CD14-positive monocyte (primary cell): ENCODE measurements around the gene LINGO4. TPM values are rescaled to one million over a fixed set of nuclear protein-coding genes. Genes with fewer than 3 reads are reported as not detected.

ENCODE experiments used
- DNase-seq, 3 donors: peaks; one replicate each; pipeline ENCODE4 v3.0.0-alpha.2; 2011 to 2022
- H2AFZ ChIP-seq: 2 replicates; pipeline ENCODE4 v1.6.0; 2012; ENCODE audit warnings: mild to moderate bottlenecking, low read depth, low read length, inconsistent platforms; ENCODE audit not compliant: insufficient read depth, poor library complexity, severe bottlenecking
- H3K27ac ChIP-seq, 2 donors: 1 replicate in 1 of 2; 2 replicates in 1 of 2; pipeline ENCODE4 v1.5.1; 2012 to 2013; ENCODE audit warnings: low read length in 2 of 2, control low read depth in 1 of 2, inconsistent platforms in 1 of 2, low read depth in 1 of 2, mild to moderate bottlenecking in 1 of 2
- H3K27me3 ChIP-seq, 2 donors: one replicate each; pipeline versions ENCODE4 v1.6.0 to v1.6.1; 2011 to 2013; ENCODE audit warnings: low read length in 2 of 2; ENCODE audit not compliant: control insufficient read depth in 2 of 2, insufficient read depth in 2 of 2
- H3K36me3 ChIP-seq, 2 donors: replicated peaks in 1 of 2; 1 replicate in 1 of 2; 2 replicates in 1 of 2; pipeline versions ENCODE4 v1.5.1 to v1.6.1; 2012 to 2013; ENCODE audit warnings: low read length in 2 of 2, control low read depth in 1 of 2, inconsistent platforms in 1 of 2, mild to moderate bottlenecking in 1 of 2; ENCODE audit not compliant: insufficient read depth in 2 of 2, control insufficient read depth in 1 of 2
- H3K4me1 ChIP-seq, 2 donors: 1 replicate in 1 of 2; 2 replicates in 1 of 2; pipeline versions ENCODE4 v1.5.1 to v1.6.1; 2012 to 2013; ENCODE audit warnings: low read length in 2 of 2, control low read depth in 1 of 2, inconsistent platforms in 1 of 2, mild to moderate bottlenecking in 1 of 2, moderate library complexity in 1 of 2; ENCODE audit not compliant: insufficient read depth in 2 of 2, control insufficient read depth in 1 of 2
- H3K4me2 ChIP-seq: replicated peaks from 2 replicates; pipeline ENCODE3; 2012; ENCODE audit warnings: low read length, moderate library complexity, mild to moderate bottlenecking; ENCODE audit not compliant: poor library complexity, severe bottlenecking; ENCODE audit errors: extremely low read depth
- H3K4me3 ChIP-seq, 3 experiments: fragments of 200-600 bp in 1 of 3; sonication (generic) in 1 of 3; replicated peaks in 1 of 3; 1 replicate in 2 of 3; 2 replicates in 1 of 3; pipeline ENCODE4 v1.5.1; 2011 to 2013; ENCODE audit warnings: low read length in 3 of 3, mild to moderate bottlenecking in 3 of 3, control low read depth in 2 of 3, low read depth in 2 of 3, inconsistent platforms in 1 of 3, moderate library complexity in 1 of 3
- H3K79me2 ChIP-seq: 2 replicates; pipeline ENCODE4 v1.6.0; 2012; ENCODE audit warnings: mild to moderate bottlenecking, control low read depth, inconsistent platforms, low read length, moderate library complexity; ENCODE audit not compliant: insufficient read depth
- H3K9ac ChIP-seq: 2 replicates; pipeline ENCODE4 v1.6.0; 2017; ENCODE audit warnings: low read length, mild to moderate bottlenecking; ENCODE audit not compliant: insufficient read depth, poor library complexity, severe bottlenecking
- H3K9me3 ChIP-seq, 2 donors: replicated peaks in 1 of 2; 1 replicate in 1 of 2; 2 replicates in 1 of 2; pipeline versions ENCODE4 v1.5.1 to v1.6.1; 2012 to 2013; ENCODE audit warnings: low read length in 2 of 2, control low read depth in 1 of 2; ENCODE audit not compliant: control insufficient read depth in 1 of 2, insufficient read depth in 1 of 2
- H4K20me1 ChIP-seq: 2 replicates; pipeline ENCODE4 v1.6.0; 2012; ENCODE audit warnings: mild to moderate bottlenecking, low read length, control low read depth, moderate library complexity; ENCODE audit not compliant: insufficient read depth
- H3K27ac Mint-ChIP-seq, 7 donors: one replicate each; pipeline ENCODE4 v1.8.0; 2020; ENCODE audit warnings: mild to moderate bottlenecking in 7 of 7, mixed read lengths in 7 of 7, moderate library complexity in 6 of 7, inconsistent platforms in 2 of 7
- H3K27me3 Mint-ChIP-seq, 3 donors: one replicate each; pipeline ENCODE4 v1.8.0; 2021 to 2022; ENCODE audit warnings: low read depth in 3 of 3, mild to moderate bottlenecking in 3 of 3, mixed read lengths in 3 of 3, moderate library complexity in 3 of 3, inconsistent platforms in 1 of 3
- H3K36me3 Mint-ChIP-seq, 2 donors: one replicate each; pipeline ENCODE4 v1.8.0; 2020; ENCODE audit warnings: mixed read lengths in 2 of 2, inconsistent platforms in 1 of 2, mild to moderate bottlenecking in 1 of 2
- H3K4me1 Mint-ChIP-seq: one replicate; pipeline ENCODE4 v1.8.0; 2020; ENCODE audit warnings: mild to moderate bottlenecking, mixed read lengths
- H3K4me3 Mint-ChIP-seq, 2 donors: one replicate each; pipeline ENCODE4 v1.8.0; 2020; ENCODE audit warnings: mild to moderate bottlenecking in 2 of 2, mixed read lengths in 2 of 2, moderate library complexity in 1 of 2
- H3K9me3 Mint-ChIP-seq, 7 donors: one replicate each; pipeline ENCODE4 v1.8.0; 2020 to 2022; ENCODE audit warnings: mixed read lengths in 7 of 7, mild to moderate bottlenecking in 6 of 7, moderate library complexity in 6 of 7, inconsistent platforms in 2 of 7
- CTCF ChIP-seq: fragments of 200-600 bp; IDR thresholded peaks from one replicate; pipeline ENCODE4 v1.8.0; 2022; ENCODE audit warnings: antibody characterized with exemption, mild to moderate bottlenecking
- WGBS: methylation state at CpG from one replicate; pipeline ENCODE4 v1.1.5; 2013; ENCODE audit warnings: missing lambda C conversion rate; ENCODE audit not compliant: insufficient coverage; 5-methylcytosine and 5-hydroxymethylcytosine counted together
- intact Hi-C, 2 donors: fragments of 100-400 bp; cut with micrococcal nuclease; formaldehyde crosslinking; loops; one replicate each; pipeline versions ENCODE4 v1.15.0 to v1.15.1; 2023
- polyA plus RNA-seq, 3 donors: library from polyadenylated mRNA; depleted of rRNA in 1 of 3; unstranded in 2 of 3; stranded (reverse) in 1 of 3; fragments of 300-500 nt in 2 of 3; fragments of >200 nt in 1 of 3; fragmentation: Illumina TruSeq in 2 of 3; gene quantifications; 1 replicate in 2 of 3; 2 replicates in 1 of 3; pipeline ENCODE4 v1.2.3, GENCODE V29; 2012 to 2021

Gene LINGO4
- polyA plus RNA-seq, 3 donors: not detected

- Histone ChIP-seq H3K4me1 (peaks cover 8 to 10% of the 10 kb centered on the region in 2 donors), H3K9ac (no peak overlapping the region), H3K27me3 (no peaks in the 10 kb centered on the region), H4K20me1 (no peaks in the 10 kb centered on the region), H3K27ac (no peak overlapping the region), H3K4me3 (no peak overlapping the region), H3K79me2 (no peaks in the 10 kb centered on the region), H3K9me3 (no peaks in the 10 kb centered on the region), H2AFZ (no peak overlapping the region), H3K36me3 (no peaks in the 10 kb centered on the region), H3K4me2 (no peak overlapping the region)
- no CpG with 5 or more reads among the region's 2 CpGs for WGBS
- intact Hi-C loops: no loop called here
- Mint-ChIP-seq H3K36me3 (no peaks in the 10 kb centered on the region), H3K27me3 (peaks cover 10 to 12% (median 10%) of the 10 kb centered on the region in 3 donors), H3K27ac (no peak overlapping the region), H3K4me3 (no peak overlapping the region), H3K4me1 (peaks cover 14% of the 10 kb centered on the region), H3K9me3 (no peaks in the 10 kb centered on the region)
- TF ChIP-seq CTCF: no peak
- no peak for DNase-seq
Observed at GRCh38 chr1:151820940-151821339, 15.7 kb upstream of the LINGO4 start.

- H3K4me3 Mint-ChIP-seq: no peak overlapping the region
- H3K79me2 ChIP-seq: no peaks in the 10 kb centered on the region
- H3K9me3 Mint-ChIP-seq: no peaks in the 10 kb centered on the region
- WGBS: 66% methylated on average over 6 of the region's 7 CpGs
- no peaks in the 10 kb centered on the region for H3K27me3 ChIP-seq
- no peak for TF ChIP-seq CTCF
- peaks cover 11 to 14% (median 12%) of the 10 kb centered on the region in 3 donors for H3K27me3 Mint-ChIP-seq
- peaks cover 8 to 10% of the 10 kb centered on the region in 2 donors for H3K4me1 ChIP-seq
- H3K36me3 ChIP-seq: no peaks in the 10 kb centered on the region
- H3K9me3 ChIP-seq: no peaks in the 10 kb centered on the region
- no peak overlapping the region for H3K27ac ChIP-seq
- H3K4me2 ChIP-seq: no peak overlapping the region
- no peak overlapping the region for H3K9ac ChIP-seq
- no peak for DNase-seq
- no peak overlapping the region for H3K4me3 ChIP-seq
- no peak overlapping the region for H3K27ac Mint-ChIP-seq
- no peaks in the 10 kb centered on the region for H3K36me3 Mint-ChIP-seq
- peaks cover 16% of the 10 kb centered on the region for H3K4me1 Mint-ChIP-seq
- H4K20me1 ChIP-seq: no peaks in the 10 kb centered on the region
- H2AFZ ChIP-seq: no peak overlapping the region
- intact Hi-C loops: no loop called here
Observed at GRCh38 chr1:151819976-151820623, 14.9 kb upstream of the LINGO4 start.
